Measurements from ENCODE around the gene ZNF574.

ZNF574 gene

GRCh38 chr19:42079886-42080763 is 4.2 kb downstream of the ZNF574 start:
- no peak for DNase-seq (ENCODE audit: low read depth)

GRCh38 chr19:42080764-42081375 is 4.9 kb downstream of the ZNF574 start:
- no peak for DNase-seq (ENCODE audit: low read depth)

GRCh38 chr19:42081584-42082203 is 5.7 kb downstream of the ZNF574 start:
- DNase-seq (ENCODE audit: low read depth), result peak; percentile 35

GRCh38 chr19:42083537-42083936 is 7.6 kb downstream of the ZNF574 start:
- DNase-seq (ENCODE audit: low read depth), result no peak

- no peak for DNase-seq (ENCODE audit: low read depth)
These were observed 10.3 kb downstream of the ZNF574 start for GRCh38 chr19:42086188-42086736.

- no peak for DNase-seq (ENCODE audit: low read depth)
These were observed 11.0 kb downstream of the ZNF574 start for GRCh38 chr19:42086770-42087550.

- peak; percentile 28 for DNase-seq (ENCODE audit: low read depth)
These were observed 12.7 kb downstream of the ZNF574 start for GRCh38 chr19:42088471-42089190.

GRCh38 chr19:42089191-42089750 is 13.3 kb downstream of the ZNF574 start:
- DNase-seq (ENCODE audit: low read depth), result no peak

- no peak for DNase-seq (ENCODE audit: low read depth)
These were observed 13.8 kb downstream of the ZNF574 start for GRCh38 chr19:42089772-42090171.

- no peak for DNase-seq (ENCODE audit: low read depth)
These were observed 14.7 kb downstream of the ZNF574 start for GRCh38 chr19:42090672-42091071.

- no peak for DNase-seq (ENCODE audit: low read depth)
These were observed 15.3 kb downstream of the ZNF574 start for GRCh38 chr19:42091300-42091699.

- DNase-seq (ENCODE audit: low read depth), result no peak
These were observed 15.8 kb downstream of the ZNF574 start for GRCh38 chr19:42091742-42092141.

GRCh38 chr19:42092350-42092749 is 16.4 kb downstream of the ZNF574 start:
- DNase-seq (ENCODE audit: low read depth), result no peak

- no peak for DNase-seq (ENCODE audit: low read depth)
These were observed 17.5 kb downstream of the ZNF574 start for GRCh38 chr19:42093505-42093904.

GRCh38 chr19:42093926-42094325 is 18.0 kb downstream of the ZNF574 start:
- no peak for DNase-seq (ENCODE audit: low read depth)

GRCh38 chr19:42095142-42095813 is 19.3 kb downstream of the ZNF574 start:
- no peak for DNase-seq (ENCODE audit: low read depth)

- DNase-seq (ENCODE audit: low read depth), result no peak
These were observed 19.9 kb downstream of the ZNF574 start for GRCh38 chr19:42095814-42096230.

- DNase-seq (ENCODE audit: low read depth), result no peak
These were observed 20.4 kb downstream of the ZNF574 start for GRCh38 chr19:42096255-42096837.

- DNase-seq (ENCODE audit: low read depth), result no peak
These were observed 21.5 kb downstream of the ZNF574 start for GRCh38 chr19:42097461-42097860.

- no peak for DNase-seq (ENCODE audit: low read depth)
These were observed 22.8 kb downstream of the ZNF574 start for GRCh38 chr19:42098781-42099180.

Measured in GM04504 (cell line).